Common myeloid progenitor, CD34-positive (primary cell): ENCODE results near the gene NRG3.

Experiments
- CTCF ChIA-PET: fragments of 350-600 bp; sonication (Branson Sonifier 250); formaldehyde crosslinking; loops from one replicate; lab custom pipeline; 2021; ENCODE audit warnings: antibody characterized with exemption; lab: Charles Lee
- POLR2A ChIA-PET: fragments of 350-600 bp; sonication (Branson Sonifier 250); formaldehyde crosslinking; loops from one replicate; lab custom pipeline; 2021; ENCODE audit warnings: antibody characterized with exemption; lab: Charles Lee
- DNase-seq, 3 donors: peaks; one replicate each; pipeline versions ENCODE4 v3.0.0 to v3.0.0-alpha.2; 2013
- H3K27ac ChIP-seq, 2 experiments: 1 replicate in 1 of 2; 2 replicates in 1 of 2; pipeline ENCODE4 v1.7.0; 2013; ENCODE audit warnings: inconsistent platforms in 2 of 2, low read length in 2 of 2, mild to moderate bottlenecking in 2 of 2, low read depth in 1 of 2, moderate library complexity in 1 of 2; ENCODE audit not compliant: severe bottlenecking in 2 of 2, insufficient read depth in 1 of 2, poor library complexity in 1 of 2
- H3K27me3 ChIP-seq, 5 experiments: replicated peaks in 2 of 5; 1 replicate in 3 of 5; 2 replicates in 2 of 5; pipeline versions ENCODE4 v1.6.1 to v1.7.0; 2013; ENCODE audit warnings: low read length in 4 of 5, mild to moderate bottlenecking in 2 of 5, moderate library complexity in 2 of 5, inconsistent platforms in 1 of 5; ENCODE audit not compliant: insufficient read depth in 5 of 5, control insufficient read depth in 4 of 5
- H3K36me3 ChIP-seq, 4 experiments: 1 replicate in 2 of 4; 2 replicates in 2 of 4; pipeline versions ENCODE4 v1.6.1 to v1.7.0; 2013; ENCODE audit warnings: low read length in 3 of 4, control low read depth in 1 of 4, mild to moderate bottlenecking in 1 of 4; ENCODE audit not compliant: control insufficient read depth in 4 of 4, insufficient read depth in 4 of 4
- H3K4me1 ChIP-seq, 4 experiments: 1 replicate in 3 of 4; 2 replicates in 1 of 4; pipeline versions ENCODE4 v1.6.1 to v1.7.1; 2013; ENCODE audit warnings: low read length in 3 of 4, mild to moderate bottlenecking in 3 of 4, control low read depth in 1 of 4, inconsistent platforms in 1 of 4, moderate library complexity in 1 of 4; ENCODE audit not compliant: control insufficient read depth in 4 of 4, insufficient read depth in 4 of 4; ENCODE audit errors: control extremely low read depth in 1 of 4
- H3K4me3 ChIP-seq, 7 experiments: 1 replicate in 4 of 7; 2 replicates in 3 of 7; pipeline versions ENCODE4 v1.5.1 to v1.7.0; 2013; ENCODE audit warnings: mild to moderate bottlenecking in 7 of 7, low read length in 6 of 7, moderate library complexity in 6 of 7, inconsistent platforms in 2 of 7, low read depth in 2 of 7, control low read depth in 1 of 7; ENCODE audit not compliant: insufficient read depth in 4 of 7, control insufficient read depth in 1 of 7; ENCODE audit errors: extremely low read depth in 1 of 7
- H3K9me3 ChIP-seq, 5 experiments: 1 replicate in 4 of 5; 2 replicates in 1 of 5; pipeline versions ENCODE4 v1.6.1 to v1.7.1; 2013; ENCODE audit warnings: low read length in 4 of 5, mild to moderate bottlenecking in 2 of 5, inconsistent platforms in 1 of 5, low read depth in 1 of 5, moderate library complexity in 1 of 5; ENCODE audit not compliant: control insufficient read depth in 4 of 5, insufficient read depth in 2 of 5; ENCODE audit errors: control extremely low read depth in 1 of 5
- WGBS: methylation state at CpG from one replicate; pipeline ENCODE4 v1.1.5; 2013; ENCODE audit not compliant: insufficient coverage; 5-methylcytosine and 5-hydroxymethylcytosine counted together

NRG3 gene

DNA sequence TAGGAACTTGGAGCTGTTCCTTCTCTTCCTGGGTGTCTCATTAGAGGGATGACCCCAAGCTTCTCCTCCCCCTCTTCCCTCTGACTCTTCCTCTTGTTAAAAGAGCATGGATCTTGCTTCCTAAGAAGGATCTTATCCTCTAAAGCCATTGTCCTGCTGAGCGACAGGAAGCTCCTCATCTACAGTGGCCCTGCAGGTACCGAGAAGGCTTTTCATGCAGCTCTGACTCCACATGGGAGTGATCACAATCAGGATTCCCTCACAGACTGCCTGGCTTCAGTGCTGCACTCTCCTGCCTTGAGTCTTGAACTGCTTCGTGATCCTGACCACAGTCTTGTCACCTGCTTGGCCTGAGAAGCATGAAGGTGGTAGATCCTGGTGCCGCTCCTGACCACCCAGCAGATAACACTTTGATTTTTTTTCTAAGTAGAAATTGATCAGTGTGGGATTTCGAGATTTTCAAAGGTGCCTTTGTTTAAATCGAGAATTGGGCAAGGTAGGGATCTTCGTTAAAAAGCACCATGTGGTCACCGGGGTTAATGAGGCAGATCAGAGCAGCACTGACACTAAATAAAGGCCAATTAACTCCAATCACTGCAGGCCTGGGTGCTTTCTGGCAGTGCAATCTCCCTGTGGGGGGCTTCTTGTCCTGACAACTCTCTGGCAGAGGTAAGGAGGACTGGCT, 376.4 kb downstream of the NRG3 start:
- Histone ChIP-seq H3K27me3 (no peaks in the 10 kb centered on the region), H3K36me3 (no peaks in the 10 kb centered on the region), H3K4me3 (no peak overlapping the region), H3K27ac (no peak overlapping the region), H3K4me1 (no peaks in the 10 kb centered on the region), H3K9me3 (no peaks in the 10 kb centered on the region)
- ChIA-PET POLR2A (no interaction called here), CTCF (no interaction called here)
- 71% methylated on average over 7 of the region's 8 CpGs for WGBS
- DNase-seq, result no peak

DNA sequence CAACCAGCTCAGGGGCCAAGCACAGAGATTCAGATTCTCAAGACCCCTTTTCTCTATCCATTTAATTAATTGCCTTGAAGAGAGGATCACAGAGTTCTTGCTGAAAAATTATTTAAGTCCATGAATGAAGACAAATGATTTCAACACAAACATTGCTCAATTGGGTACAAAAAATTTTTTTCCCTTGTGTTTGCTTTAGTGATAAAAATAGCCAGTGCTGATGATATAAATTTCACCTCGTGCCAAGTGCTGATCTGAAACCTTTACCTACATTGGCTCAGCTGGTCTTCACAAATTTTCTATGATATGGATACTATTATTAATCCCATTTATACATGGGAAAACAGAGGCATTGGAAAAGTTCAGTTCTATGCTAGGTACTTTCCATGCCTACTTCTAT, 377.1 kb downstream of the NRG3 start:
- Histone ChIP-seq H3K27ac (no peak overlapping the region), H3K4me3 (no peak overlapping the region), H3K4me1 (no peaks in the 10 kb centered on the region), H3K9me3 (no peaks in the 10 kb centered on the region), H3K36me3 (no peaks in the 10 kb centered on the region), H3K27me3 (no peaks in the 10 kb centered on the region)
- no CpG with 5 or more reads among the region's 1 CpG for WGBS
- no peak for DNase-seq
- POLR2A ChIA-PET, result no interaction called here
- CTCF ChIA-PET, result no interaction called here

DNA sequence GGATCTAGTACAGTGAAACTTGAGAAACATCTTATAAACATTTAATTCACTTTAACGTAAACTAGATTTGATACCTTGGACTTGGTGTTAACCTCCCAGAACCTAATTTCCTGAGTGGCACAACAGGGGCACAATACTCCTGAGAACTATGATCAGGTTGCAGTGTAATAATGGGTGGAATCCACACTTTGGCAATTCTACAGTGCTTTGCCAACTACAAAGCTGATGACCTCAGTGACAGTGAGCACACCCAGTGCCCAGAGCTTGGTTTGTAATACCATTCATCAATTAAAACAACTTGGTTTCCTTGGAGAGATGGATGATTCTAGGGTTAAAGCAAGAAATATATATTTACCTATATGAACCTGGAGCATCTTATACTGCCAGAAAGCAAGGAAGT, 379.2 kb downstream of the NRG3 start:
- Histone ChIP-seq H3K4me1 (no peaks in the 10 kb centered on the region), H3K36me3 (no peaks in the 10 kb centered on the region), H3K4me3 (no peak overlapping the region), H3K9me3 (no peaks in the 10 kb centered on the region), H3K27me3 (no peaks in the 10 kb centered on the region), H3K27ac (no peak overlapping the region)
- ChIA-PET POLR2A (no interaction called here), CTCF (no interaction called here)
- 100% methylated on average over 1 of the region's 1 CpG for WGBS
- DNase-seq, result no peak

DNA sequence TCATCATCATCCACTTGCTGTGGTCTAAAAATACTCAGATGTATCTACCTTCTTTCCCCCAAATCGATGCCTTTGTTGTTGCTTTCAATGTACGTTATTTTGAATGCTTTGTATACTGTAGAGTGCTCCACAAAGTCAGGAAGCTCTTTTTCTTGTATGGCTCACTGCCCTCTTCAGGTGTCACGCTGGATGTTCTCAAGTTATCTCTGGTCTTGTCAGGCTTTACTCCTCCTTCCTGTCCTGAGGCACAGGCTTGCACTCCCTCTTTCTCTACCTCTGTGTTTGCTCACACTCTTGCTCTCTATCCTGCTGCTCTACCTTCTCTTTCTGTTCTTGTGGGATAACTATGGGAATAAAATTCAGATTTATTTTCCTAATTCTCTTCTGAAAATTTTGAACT, 381.3 kb downstream of the NRG3 start:
- H3K27me3 ChIP-seq, result no peaks in the 10 kb centered on the region
- H3K4me3 ChIP-seq, result no peak overlapping the region
- H3K9me3 ChIP-seq, result no peaks in the 10 kb centered on the region
- no peaks in the 10 kb centered on the region for H3K4me1 ChIP-seq
- no peak for DNase-seq
- 80% methylated on average over 1 of the region's 3 CpGs for WGBS
- no peak overlapping the region for H3K27ac ChIP-seq
- no peaks in the 10 kb centered on the region for H3K36me3 ChIP-seq
- CTCF ChIA-PET, result no interaction called here
- POLR2A ChIA-PET, result no interaction called here

DNA sequence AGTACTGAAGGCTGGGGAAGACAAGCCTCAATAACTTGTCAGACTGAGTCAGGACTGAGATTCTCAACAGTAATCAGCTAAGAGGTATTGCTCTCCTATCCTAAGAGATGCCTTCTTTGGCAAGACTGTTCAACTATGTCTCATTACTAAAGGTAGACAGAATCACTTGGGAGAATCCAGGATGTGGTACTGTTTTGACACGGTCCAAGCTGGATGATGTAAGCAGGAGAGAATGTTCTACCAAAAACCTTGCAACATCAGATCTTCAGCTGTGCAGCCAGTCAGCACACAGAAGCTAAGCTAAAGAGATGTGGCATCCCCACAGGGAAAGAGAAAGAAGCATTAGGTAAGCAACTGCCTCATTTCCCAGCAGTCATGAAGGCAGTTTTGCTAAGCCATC, 391.4 kb downstream of the NRG3 start:
- Histone ChIP-seq H3K9me3 (no peaks in the 10 kb centered on the region), H3K27ac (no peak overlapping the region), H3K4me1 (no peaks in the 10 kb centered on the region), H3K4me3 (no peak overlapping the region), H3K36me3 (no peaks in the 10 kb centered on the region), H3K27me3 (no peaks in the 10 kb centered on the region)
- CTCF ChIA-PET, result no interaction called here
- no peak for DNase-seq
- POLR2A ChIA-PET, result no interaction called here
- WGBS, result no CpG with 5 or more reads among the region's 1 CpG

DNA sequence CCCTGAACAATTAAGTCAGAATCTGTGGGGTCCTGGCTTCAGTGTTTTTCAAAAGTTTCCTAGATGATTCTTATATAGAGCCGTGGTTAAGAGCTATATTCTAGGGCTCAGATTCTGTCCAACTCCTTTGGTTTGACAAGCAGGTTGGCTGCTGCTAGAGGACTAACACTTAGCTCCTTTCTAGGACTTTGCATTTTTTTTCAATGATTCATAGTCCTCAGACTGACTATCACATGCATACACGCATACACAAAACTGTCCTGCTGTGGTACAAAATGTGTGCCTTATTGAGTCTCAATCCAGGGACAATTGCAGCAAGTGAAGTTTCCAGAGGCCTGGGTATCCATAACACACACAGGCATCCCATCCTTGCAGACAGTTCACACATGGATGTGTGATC, 392.0 kb downstream of the NRG3 start:
- Histone ChIP-seq H3K4me3 (no peak overlapping the region), H3K27ac (no peak overlapping the region), H3K4me1 (no peaks in the 10 kb centered on the region), H3K9me3 (no peaks in the 10 kb centered on the region), H3K36me3 (no peaks in the 10 kb centered on the region), H3K27me3 (no peaks in the 10 kb centered on the region)
- ChIA-PET CTCF (no interaction called here), POLR2A (no interaction called here)
- 100% methylated on average over 2 of the region's 2 CpGs for WGBS
- no peak for DNase-seq

DNA sequence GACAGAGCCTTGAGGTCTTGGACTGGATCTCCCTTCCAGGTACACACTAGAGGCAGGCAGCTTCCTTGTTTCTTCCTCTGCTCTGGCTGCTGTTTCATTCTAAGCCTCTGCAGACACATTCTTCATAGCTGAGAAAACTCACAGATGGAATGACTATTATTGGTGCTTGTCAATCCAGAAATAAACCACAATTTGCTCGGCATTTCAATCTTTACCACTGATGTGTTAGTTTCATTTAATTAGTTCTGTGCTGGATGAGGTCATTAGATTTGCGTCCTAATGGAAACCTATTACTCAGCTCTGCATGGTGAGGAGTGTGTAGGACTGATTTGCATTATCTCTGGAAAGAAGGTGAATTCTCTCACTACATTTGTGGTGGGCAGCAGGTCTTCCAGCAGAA, 392.5 kb downstream of the NRG3 start:
- Histone ChIP-seq H3K9me3 (no peaks in the 10 kb centered on the region), H3K27ac (no peak overlapping the region), H3K4me3 (no peak overlapping the region), H3K4me1 (no peaks in the 10 kb centered on the region), H3K27me3 (no peaks in the 10 kb centered on the region), H3K36me3 (no peaks in the 10 kb centered on the region)
- DNase-seq, result no peak
- CTCF ChIA-PET, result no interaction called here
- POLR2A ChIA-PET, result no interaction called here
- WGBS, result 100% methylated on average over 1 of the region's 2 CpGs
